Measurements from ENCODE around the gene BET1L. TPM values are rescaled to one million over a fixed set of nuclear protein-coding genes. Genes with fewer than 3 reads are reported as not detected.

BET1L gene
- total and polyA plus RNA-seq, 4 donors: 7.6 to 32.6 (median 23.4) TPM

DNA sequence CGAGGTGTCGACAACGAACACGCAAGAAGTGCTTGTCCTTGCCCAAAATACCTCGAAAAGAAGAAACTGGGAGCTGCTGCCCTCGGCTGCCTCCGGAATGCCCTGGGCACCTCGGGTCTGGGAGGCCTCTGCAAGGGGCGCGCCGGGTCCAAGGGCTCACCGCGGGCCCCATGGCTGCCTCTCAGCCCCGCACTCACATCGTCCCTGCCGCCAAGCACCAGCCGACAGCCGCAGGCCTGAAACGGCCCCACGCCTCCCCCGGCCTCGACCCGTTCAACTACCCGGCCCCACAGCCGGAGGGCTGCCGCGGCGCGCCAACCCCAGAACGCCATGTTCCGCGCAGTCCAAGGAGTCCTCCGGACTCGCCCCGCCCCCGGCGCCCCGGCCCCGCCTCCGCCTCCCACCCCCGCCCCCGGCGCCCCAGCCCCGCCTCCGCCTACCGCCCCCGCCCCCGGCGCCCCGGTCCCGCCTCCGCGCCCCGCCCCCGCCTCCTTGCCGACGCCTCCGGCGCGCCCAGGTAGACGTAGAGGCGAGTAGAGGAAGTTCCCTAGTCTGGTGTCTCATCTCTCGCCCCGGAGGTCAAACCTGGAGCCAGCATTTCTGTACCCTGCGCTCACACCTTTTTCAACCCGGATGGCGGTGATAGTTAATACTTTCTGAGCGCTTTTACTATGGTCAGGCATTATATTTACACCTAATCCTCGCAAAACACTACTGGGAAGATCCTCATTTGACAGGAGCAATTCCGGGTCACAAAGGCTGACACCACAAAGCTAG is 29.0 kb upstream of the BET1L start, which contains the start of gene SIRT3:
Gene SIRT3, minus strand, starts transcription at position 346 of the 777 bp plus-strand sequence. Its CDS starts 14 bp downstream, at position 332.
- Histone ChIP-seq H3K27me3 (ENCODE audit: control insufficient read depth in 4 of 4, insufficient read depth in 4 of 4, low read length in 3 of 4) (no peaks in the 10 kb centered on the region), H3K27ac (ENCODE audit: low read depth in 1 of 2, low read length in 2 of 2) (peak within 1 kb of the TSS; percentile 88 to 98), H3K4me1 (ENCODE audit: control insufficient read depth in 4 of 4, insufficient read depth in 4 of 4, low read length in 3 of 4) (peaks cover 3 to 26% (median 19%) of the 10 kb centered on the region in 4 donors), H3K4me3 (ENCODE audit: low read depth in 1 of 3, low read length in 3 of 3) (peak within 1 kb of the TSS; percentile 85 to 94 (median 85)), H3K9me3 (ENCODE audit: control insufficient read depth in 4 of 4, low read length in 3 of 4) (no peaks in the 10 kb centered on the region), H3K36me3 (ENCODE audit: control insufficient read depth in 4 of 4, insufficient read depth in 3 of 4, low read depth in 1 of 4, low read length in 3 of 4) (peaks cover 0 to 12% (median 4%) of the 10 kb centered on the region in 4 donors), H3K9ac (ENCODE audit: low read depth in 1 of 2, low read length in 2 of 2) (peak within 1 kb of the TSS; percentile 65 to 87)
- TF ChIP-seq, protein P1, sequence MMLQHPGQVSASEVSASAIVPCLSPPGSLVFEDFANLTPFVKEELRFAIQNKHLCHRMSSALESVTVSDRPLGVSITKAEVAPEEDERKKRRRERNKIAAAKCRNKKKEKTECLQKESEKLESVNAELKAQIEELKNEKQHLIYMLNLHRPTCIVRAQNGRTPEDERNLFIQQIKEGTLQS (IDR thresholded peaks at IDR 0.05): no peak
- peak in 1 of 2 donors; percentile 19 for TF ChIP-seq HNF4A (conservative IDR thresholded peaks at IDR 0.05)
- peak; percentile 58 to 66 for TF ChIP-seq EGR1 (IDR thresholded peaks at IDR 0.05; ENCODE audit: low read depth in 2 of 2)
- TF ChIP-seq GABPA (IDR thresholded peaks at IDR 0.05 in 1 of 2, conservative IDR thresholded peaks at IDR 0.05 in 1 of 2): no peak
- TF ChIP-seq NR2F2 (IDR thresholded peaks at IDR 0.05): peak; percentile 38
- TF ChIP-seq, protein P2, sequence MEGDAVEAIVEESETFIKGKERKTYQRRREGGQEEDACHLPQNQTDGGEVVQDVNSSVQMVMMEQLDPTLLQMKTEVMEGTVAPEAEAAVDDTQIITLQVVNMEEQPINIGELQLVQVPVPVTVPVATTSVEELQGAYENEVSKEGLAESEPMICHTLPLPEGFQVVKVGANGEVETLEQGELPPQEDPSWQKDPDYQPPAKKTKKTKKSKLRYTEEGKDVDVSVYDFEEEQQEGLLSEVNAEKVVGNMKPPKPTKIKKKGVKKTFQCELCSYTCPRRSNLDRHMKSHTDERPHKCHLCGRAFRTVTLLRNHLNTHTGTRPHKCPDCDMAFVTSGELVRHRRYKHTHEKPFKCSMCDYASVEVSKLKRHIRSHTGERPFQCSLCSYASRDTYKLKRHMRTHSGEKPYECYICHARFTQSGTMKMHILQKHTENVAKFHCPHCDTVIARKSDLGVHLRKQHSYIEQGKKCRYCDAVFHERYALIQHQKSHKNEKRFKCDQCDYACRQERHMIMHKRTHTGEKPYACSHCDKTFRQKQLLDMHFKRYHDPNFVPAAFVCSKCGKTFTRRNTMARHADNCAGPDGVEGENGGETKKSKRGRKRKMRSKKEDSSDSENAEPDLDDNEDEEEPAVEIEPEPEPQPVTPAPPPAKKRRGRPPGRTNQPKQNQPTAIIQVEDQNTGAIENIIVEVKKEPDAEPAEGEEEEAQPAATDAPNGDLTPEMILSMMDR (IDR thresholded peaks at IDR 0.05; ENCODE audit: low read depth, low read length, missing input control): peak; percentile 37
- TF ChIP-seq TAF1 (conservative IDR thresholded peaks at IDR 0.05): no peak
- TF ChIP-seq FOXA2 (IDR thresholded peaks at IDR 0.05): no peak
- no peak for TF ChIP-seq HNF4G (IDR thresholded peaks at IDR 0.05)
- peak in 1 of 2 donors; percentile 27 for TF ChIP-seq RXRA (IDR thresholded peaks at IDR 0.05)
- peak in 1 of 2 donors; percentile 3 for TF ChIP-seq RAD21 (IDR thresholded peaks at IDR 0.05)
- TF ChIP-seq, protein P3, sequence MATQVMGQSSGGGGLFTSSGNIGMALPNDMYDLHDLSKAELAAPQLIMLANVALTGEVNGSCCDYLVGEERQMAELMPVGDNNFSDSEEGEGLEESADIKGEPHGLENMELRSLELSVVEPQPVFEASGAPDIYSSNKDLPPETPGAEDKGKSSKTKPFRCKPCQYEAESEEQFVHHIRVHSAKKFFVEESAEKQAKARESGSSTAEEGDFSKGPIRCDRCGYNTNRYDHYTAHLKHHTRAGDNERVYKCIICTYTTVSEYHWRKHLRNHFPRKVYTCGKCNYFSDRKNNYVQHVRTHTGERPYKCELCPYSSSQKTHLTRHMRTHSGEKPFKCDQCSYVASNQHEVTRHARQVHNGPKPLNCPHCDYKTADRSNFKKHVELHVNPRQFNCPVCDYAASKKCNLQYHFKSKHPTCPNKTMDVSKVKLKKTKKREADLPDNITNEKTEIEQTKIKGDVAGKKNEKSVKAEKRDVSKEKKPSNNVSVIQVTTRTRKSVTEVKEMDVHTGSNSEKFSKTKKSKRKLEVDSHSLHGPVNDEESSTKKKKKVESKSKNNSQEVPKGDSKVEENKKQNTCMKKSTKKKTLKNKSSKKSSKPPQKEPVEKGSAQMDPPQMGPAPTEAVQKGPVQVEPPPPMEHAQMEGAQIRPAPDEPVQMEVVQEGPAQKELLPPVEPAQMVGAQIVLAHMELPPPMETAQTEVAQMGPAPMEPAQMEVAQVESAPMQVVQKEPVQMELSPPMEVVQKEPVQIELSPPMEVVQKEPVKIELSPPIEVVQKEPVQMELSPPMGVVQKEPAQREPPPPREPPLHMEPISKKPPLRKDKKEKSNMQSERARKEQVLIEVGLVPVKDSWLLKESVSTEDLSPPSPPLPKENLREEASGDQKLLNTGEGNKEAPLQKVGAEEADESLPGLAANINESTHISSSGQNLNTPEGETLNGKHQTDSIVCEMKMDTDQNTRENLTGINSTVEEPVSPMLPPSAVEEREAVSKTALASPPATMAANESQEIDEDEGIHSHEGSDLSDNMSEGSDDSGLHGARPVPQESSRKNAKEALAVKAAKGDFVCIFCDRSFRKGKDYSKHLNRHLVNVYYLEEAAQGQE (IDR thresholded peaks at IDR 0.05): no peak
- peak; percentile 75 for TF ChIP-seq YY1 (IDR thresholded peaks at IDR 0.05)
- TF ChIP-seq, protein P4, sequence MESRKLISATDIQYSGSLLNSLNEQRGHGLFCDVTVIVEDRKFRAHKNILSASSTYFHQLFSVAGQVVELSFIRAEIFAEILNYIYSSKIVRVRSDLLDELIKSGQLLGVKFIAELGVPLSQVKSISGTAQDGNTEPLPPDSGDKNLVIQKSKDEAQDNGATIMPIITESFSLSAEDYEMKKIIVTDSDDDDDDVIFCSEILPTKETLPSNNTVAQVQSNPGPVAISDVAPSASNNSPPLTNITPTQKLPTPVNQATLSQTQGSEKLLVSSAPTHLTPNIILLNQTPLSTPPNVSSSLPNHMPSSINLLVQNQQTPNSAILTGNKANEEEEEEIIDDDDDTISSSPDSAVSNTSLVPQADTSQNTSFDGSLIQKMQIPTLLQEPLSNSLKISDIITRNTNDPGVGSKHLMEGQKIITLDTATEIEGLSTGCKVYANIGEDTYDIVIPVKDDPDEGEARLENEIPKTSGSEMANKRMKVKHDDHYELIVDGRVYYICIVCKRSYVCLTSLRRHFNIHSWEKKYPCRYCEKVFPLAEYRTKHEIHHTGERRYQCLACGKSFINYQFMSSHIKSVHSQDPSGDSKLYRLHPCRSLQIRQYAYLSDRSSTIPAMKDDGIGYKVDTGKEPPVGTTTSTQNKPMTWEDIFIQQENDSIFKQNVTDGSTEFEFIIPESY (IDR thresholded peaks at IDR 0.05): no peak
- TF ChIP-seq FOXA1 (IDR thresholded peaks at IDR 0.05): no peak
- TF ChIP-seq SP1 (IDR thresholded peaks at IDR 0.05): peak; percentile 42
- TF ChIP-seq, protein P5, sequence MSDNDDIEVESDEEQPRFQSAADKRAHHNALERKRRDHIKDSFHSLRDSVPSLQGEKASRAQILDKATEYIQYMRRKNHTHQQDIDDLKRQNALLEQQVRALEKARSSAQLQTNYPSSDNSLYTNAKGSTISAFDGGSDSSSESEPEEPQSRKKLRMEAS (IDR thresholded peaks at IDR 0.05): peak; percentile 23
- no peak for TF ChIP-seq JUND (IDR thresholded peaks at IDR 0.05)
- DNase-seq (ENCODE audit: low spot score): peak; percentile 94
- under 1% methylated on average over 70 of the region's 70 CpGs for WGBS
